Fibroblast of mammary gland (primary cell): ENCODE results near the gene SLC25A29.
A peak's percentile ranks its signal among the peaks of the same experiment; 100 is the strongest.
"Not testable (repeated sequence)": the region's sequence is repeated elsewhere in the genome, so short reads cannot be mapped to it uniquely, and the experiment has no call there.

Experiments used
- DNase-seq: peaks from one replicate; pipeline ENCODE4 v3.0.0-alpha.2; 2010; ENCODE audit warnings: low read depth
- H3K4me3 ChIP-seq: 2 replicates; pipeline ENCODE4 v1.5.1; 2011; ENCODE audit warnings: low read depth, mild to moderate bottlenecking, low read length, moderate library complexity; ENCODE audit not compliant: control insufficient read depth
- CTCF ChIP-seq: conservative IDR thresholded peaks from 2 replicates; pipeline ENCODE4 v1.5.1; 2011; ENCODE audit warnings: low read depth, low read length, inconsistent platforms; ENCODE audit not compliant: control insufficient read depth, insufficient read depth

The SLC25A29 gene

GRCh38 chr14:100303179-100303578 is 3.1 kb downstream of the SLC25A29 start:
- DNase-seq: no peak
- no peak overlapping the region for H3K4me3 ChIP-seq
- TF ChIP-seq CTCF: peak; percentile 67

- DNase-seq: no peak
These were observed 3.6 kb downstream of the SLC25A29 start for GRCh38 chr14:100302616-100303015.

GRCh38 chr14:100299238-100299560 is 7.0 kb downstream of the SLC25A29 start:
- no peak for DNase-seq
- no peak overlapping the region for H3K4me3 ChIP-seq
- no peak for TF ChIP-seq CTCF

More at GRCh38 chr14:100302616-100303015, 3.6 kb downstream of the SLC25A29 start:
- no peak overlapping the region for H3K4me3 ChIP-seq
- no peak for TF ChIP-seq CTCF

GRCh38 chr14:100298551-100299237 is 7.5 kb downstream of the SLC25A29 start:
- no peak overlapping the region for H3K4me3 ChIP-seq
- no peak for TF ChIP-seq CTCF
- DNase-seq: no peak

GRCh38 chr14:100297320-100298300 is 8.6 kb downstream of the SLC25A29 start:
- DNase-seq: peak; percentile 70
- no peak overlapping the region for H3K4me3 ChIP-seq

GRCh38 chr14:100296729-100297128 is 9.5 kb downstream of the SLC25A29 start:
- not testable (repeated sequence) for H3K4me3 ChIP-seq, DNase-seq

More at GRCh38 chr14:100297320-100298300, 8.6 kb downstream of the SLC25A29 start:
- TF ChIP-seq CTCF: no peak

- no peak for DNase-seq
- no peak overlapping the region for H3K4me3 ChIP-seq
- TF ChIP-seq CTCF: no peak
These were observed 10.1 kb downstream of the SLC25A29 start for GRCh38 chr14:100296106-100296651.
